Kasumi-1 (cell line): ENCODE data around the gene INPP4A.

ENCODE experiments used
- DNase-seq, 2 experiments: peaks; one replicate each; lab custom pipeline; 2025; lab: John Stamatoyannopoulos, UW

INPP4A gene

DNA sequence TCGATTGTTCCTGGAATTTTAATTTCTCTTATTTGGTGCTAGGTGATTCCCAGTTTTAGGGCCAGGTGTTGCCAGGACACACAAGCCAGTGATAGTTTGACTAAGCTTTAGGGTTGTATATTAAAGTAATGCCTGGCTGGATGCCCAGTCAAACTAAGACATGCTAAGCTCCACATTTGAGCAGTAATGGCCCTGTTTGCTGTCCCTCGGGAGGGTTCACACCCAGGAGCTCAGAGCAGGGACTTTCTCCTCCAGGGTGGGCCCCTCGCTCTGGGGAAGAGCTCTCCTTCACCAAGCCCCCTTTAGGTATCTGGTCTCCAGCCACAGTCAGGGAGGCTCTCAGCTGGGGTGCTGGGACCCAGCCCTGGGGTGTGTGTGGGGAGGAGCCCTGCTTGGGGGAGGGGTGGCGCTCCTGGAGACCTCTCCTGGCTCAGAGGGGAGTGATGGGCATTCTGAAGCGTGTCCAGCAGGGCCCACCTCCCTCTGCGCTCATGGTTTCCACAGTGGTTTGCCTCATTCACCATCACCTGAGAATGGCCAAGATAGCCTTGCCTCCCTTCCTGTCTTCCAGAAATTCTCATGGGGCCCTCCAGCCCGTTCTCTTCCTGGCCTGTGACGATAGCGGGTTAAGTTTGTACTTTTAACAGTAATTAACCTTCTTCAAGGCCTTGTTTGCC lies 31.7 kb downstream of the INPP4A start:
- no peak for DNase-seq

DNA sequence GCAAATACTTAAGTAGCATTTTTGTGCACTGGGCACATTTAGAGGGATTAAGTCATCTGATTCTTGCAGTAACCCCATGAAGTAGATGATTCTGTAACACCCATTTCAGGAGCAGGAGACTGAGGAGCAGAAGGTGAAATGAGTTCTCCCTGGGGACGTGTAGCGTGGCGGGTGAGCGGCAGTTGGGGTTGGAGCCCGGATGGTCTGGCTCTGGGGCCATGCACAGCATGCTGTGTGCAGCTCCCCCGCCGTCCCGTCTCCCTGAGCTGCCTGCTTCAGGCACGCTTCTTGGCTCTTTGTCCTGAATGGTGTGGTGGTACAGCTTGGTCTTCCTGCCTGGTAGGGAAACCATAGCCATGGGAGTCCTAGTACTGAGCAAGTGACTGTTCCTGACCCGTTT lies 32.4 kb downstream of the INPP4A start:
- no peak for DNase-seq

DNA sequence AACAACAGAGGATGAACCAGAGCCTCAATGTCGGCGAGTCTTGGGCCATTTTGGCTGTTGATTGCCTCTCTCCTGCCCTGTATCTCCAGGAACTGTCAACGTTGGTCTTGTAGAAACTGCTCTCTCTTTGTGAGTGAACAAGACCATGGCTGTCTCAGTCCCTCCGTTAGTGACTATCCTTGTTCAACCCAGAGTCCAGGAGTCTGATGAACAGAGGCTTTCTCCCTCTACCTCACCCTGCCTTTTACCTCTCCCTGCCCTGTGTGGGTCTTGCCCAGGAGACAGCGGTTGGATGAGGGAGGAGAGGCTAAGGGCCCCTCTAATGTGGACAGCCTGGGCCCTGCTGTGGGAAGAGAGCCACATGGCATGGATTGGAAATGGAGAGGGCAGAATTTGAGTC lies 32.8 kb downstream of the INPP4A start:
- DNase-seq = no peak

DNA sequence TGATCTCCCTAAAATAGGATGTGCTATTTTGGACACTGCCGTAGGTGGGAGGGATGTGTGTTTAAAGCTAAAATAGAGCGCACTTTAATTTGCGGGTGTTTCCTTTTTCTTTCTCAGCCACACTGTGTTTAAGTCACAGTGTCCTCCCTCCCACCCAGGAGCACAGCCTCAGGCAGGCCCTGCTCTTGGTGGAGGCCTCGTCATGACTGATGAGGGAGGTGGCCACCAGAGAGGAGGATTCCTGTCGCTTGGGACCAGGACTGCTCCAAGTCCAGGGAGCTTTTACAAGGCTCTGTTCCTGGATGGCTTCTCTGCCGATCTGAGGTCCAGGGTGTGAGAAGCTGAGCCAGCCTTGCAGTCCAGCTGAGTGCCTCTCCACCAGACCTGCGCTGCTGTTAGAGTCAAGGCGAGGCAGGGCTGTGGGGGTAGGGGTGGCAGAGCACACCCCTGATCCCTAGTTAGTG lies 33.5 kb downstream of the INPP4A start:
- DNase-seq = peak; percentile 2 to 14

DNA sequence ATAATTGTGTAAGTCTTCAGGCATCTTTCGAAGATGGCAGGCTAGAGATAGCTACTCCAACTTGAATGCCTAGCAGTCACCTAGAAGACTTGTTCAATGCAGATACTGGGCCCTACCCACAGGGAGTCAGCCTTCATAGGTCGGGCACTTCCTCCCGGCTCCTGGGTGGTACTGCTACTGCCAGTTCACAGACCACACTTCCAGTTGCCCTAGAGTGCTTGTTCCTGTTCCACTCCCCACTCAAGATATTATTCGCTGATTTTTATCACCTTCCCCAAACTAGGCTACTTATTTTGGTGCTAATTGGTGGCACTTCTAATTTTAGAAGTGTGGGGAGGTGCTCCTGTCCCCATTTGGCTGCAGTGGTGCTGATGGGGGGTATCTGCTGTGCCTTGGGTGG lies 34.2 kb downstream of the INPP4A start:
- peak; percentile 30 to 35 for DNase-seq

DNA sequence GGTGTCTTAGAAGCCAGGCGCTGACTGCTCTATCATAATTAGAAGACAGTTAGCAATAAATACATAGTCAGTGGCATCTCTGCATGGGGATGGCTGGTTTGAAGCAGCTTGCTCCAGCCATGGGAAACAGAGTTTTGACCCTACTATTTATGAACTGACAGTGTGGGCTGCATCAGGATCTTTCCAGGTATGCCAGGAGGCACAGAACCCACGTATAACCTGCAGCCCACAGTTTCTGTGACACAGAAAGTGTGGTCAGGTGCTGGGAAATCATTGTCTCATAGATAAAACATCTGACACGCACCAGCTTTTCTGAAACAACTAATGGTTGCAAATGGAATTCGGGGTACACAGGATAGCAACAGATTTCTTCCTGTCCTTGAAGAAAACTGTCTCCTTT lies 34.7 kb downstream of the INPP4A start:
- DNase-seq = no peak

DNA sequence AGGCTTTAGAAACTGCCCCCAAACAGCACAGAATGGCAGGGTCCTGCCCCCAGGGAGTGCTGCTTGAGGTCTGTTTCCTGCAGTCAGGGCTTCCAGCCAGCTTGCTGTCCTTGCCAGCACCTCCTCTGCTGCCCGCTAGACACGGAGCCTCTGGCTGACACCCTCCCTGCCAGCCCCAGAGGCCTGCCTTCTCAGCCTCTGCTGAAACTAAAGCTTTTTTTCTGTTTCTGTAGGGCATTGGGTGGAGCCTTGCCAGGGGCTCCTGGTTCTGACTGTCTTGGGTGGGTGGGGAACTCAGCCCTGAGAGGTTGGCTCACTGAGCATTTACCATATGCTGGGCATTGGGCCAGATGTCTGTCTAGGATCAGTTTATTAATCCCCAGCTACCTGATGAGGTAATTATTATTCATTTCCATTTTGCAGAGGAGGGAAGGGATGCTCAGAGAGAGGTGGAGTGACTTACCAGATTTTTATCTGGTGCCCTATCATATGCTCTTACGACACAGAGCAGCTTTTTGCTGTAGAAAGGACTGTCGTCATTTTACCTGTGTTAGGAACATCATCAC lies 35.4 kb downstream of the INPP4A start:
- DNase-seq = peak; percentile 68 to 69

DNA sequence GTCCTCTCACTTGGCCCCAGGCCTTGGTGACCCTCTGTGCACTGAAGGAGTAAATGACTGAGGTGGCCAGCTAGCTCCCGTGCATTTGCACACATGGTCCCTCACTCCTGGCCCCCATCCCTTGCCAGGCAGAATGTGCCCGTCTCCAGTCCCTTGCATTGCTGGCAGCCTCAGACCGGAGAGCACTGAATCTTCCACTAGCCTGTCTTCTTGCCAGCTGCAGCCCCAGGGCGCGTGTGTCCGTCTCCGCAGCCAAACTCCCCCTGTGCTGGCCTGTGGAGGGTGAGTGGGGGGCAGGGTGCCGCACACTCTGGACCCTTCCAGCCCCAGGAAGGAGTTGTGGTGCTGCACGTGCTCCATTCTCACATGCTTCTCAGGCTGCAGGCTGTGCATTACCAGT lies 35.9 kb downstream of the INPP4A start:
- DNase-seq = no peak

DNA sequence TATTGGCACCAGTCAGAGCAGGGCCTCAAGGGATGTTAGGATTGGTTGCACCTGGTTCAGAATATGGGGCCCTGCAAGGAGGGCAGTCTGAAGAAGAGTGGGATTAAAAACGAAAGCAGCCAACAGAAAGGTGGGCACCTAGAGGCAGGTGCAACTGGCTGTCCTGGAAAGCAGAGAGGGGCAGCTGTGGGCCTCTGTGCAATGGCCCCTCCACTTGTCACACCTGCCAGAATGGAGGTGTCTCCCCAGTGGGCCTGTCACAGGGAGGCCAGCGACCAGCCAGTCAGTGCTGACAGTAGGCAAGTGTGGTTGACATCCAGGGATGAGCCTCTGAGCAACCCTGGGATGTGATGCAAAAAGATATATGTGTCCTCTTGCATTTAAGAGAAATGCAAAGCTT lies 37.7 kb downstream of the INPP4A start:
- no peak for DNase-seq

DNA sequence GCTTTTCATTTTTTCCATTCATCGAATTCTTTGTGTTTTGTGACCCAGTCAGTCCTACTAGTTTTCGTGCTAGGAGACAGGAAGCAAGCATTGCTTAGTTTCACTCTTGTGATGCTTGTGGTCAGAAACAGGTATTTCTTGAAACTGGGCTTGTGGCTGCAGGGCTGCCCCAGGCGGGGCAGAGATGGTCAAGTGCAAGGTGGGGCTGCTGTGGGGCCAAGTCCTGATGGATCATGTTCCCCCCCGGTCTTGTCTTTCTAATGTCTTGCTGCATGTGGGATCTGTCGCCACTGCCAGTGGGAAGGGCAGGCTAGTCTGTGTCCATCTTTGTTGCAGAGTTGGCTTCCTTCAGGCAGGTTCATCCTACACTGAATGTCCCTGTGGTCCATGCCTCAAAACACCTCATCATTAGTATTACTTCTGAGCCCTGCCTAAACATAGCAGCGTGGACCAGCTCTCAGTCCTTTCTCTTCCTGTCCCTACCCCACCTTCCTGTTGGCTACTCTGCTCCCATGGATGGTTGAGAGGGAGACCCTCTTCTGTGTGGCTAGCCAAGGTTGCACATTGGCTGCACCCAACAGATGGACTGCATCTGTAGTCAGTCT lies 38.7 kb downstream of the INPP4A start:
- DNase-seq = no peak

DNA sequence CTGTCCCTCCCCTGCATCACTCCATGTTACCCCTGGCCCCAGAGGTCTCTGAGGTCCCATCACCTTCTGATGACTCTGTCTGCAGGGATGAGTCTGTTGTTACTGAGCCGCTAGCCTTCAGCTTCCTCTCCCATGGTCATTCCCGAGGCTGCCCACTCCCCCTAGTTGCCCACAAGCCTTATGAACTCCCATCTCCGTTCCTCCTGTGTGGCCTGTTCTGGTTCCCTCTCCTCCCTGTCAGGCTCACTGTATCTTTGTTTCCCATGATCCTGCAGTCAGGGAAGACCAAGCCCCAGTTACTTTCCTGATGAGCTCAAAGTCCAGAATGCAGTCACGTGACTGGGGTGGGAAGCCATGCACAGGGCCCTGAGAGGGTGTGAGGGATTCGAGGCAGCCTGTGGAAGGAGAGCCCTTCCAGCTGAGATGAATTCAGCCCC lies 39.5 kb downstream of the INPP4A start:
- no peak for DNase-seq

DNA sequence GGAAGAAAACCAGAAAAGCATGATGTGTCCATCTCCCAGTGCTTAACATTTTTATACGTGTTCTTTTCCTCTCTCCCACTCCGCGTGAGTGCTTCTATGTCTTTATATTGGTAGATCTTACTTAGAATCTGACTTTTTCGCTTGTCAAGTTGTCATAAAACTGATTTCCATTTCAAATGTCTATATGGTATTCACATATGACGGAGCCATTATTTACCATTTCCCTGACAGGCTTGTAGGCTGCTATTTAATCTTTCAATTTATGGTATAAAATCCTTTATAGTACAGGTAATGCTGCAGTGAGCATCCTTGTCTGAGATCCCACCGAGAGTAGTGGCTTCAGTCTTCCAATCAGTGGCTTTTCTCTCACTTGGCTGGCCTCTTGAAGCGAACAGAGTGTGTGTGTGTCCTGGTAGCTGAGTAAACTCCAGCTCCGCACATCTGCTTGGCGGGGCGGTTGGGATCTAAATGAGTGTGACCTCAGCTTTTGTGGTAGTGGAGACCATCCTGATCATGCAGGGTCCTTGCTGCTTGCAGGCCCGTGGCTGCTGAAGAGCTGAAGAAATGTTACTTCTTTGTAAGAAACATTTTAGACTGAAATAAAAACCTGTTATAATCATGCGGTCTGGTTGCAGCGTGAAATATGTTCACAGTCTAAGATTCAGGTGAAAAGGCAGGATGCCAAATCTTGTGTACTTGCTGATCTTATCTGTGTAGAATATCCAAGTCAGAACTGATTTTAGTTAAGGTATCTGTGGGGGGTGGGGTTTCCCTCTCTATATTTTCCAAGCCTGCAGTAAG lies 40.2 kb downstream of the INPP4A start:
- DNase-seq = no peak

DNA sequence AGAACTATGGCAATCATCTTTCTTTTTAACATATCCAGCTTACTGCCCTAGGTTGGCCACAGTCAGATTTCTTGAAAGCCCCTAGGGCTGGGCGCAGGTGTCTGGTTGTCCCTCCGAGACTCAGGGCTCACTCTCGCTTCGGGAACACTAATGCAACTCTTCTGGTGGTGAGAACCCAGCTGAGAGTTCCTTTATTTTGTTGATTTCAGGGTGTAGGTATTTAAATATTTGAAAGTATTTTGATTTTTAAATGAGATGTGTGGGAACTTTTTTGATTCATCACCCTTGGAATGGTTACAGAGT lies 40.7 kb downstream of the INPP4A start:
- DNase-seq = no peak

DNA sequence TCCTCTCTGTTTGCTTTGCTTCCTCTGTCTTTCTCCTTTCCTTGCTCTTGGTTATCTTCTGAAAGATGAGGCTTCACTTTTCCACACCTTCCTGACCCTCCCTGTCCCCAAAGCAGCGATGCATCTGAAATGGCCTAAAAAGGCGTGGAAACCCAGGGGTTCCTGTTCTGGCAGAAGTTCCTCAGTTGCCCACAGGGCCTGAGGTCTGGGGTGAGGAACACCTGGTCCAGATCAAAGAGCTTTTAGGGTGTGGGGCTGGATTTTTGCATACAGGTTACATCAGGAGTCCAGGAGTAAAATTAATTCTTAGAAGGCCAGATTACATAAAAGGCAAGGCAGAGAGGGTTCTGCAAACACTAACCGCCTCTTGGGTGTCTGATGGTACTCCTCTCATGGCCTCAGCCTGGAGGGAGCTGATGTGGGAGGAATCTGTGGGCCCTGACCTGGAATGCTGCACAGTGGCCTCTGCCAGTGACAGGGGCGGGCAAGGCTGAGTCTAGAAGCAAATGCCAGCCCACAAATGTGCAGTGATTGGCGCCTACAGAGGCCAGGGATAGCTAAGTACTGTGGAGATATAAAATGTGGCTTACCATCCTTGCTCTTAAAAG lies 41.8 kb downstream of the INPP4A start:
- DNase-seq = no peak

DNA sequence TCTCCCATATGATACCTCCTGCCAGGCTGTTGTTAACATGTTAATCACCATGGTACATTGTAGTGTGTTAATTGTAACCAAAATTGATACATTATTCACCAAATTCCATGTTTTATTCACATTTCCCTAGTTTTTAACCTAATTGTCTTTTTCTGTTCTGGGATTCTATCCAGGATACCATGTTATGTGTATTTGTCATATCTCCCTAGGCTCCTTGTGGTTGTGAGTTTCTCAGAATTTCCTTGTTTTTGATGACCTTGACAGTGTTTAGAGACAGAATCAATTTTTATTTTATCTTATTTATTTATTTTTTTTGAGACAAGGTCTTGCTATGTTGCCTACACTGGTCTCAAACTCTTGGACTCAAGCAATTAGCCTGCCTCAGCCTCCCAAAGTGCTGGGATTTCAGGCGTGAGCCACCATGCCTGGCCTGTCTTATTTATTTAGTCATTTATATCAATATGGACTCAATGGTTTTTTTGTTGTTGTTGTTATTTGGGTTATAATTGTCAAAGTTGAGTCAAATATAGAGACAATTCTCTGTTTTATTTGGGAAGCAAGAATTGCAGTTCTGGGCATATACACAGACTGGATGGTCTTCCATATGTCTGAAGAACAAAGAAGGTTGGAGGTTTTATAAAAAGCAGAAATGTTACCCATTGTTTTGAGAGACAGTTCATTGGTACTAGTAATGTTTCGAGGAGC lies 42.6 kb downstream of the INPP4A start:
- no peak for DNase-seq

DNA sequence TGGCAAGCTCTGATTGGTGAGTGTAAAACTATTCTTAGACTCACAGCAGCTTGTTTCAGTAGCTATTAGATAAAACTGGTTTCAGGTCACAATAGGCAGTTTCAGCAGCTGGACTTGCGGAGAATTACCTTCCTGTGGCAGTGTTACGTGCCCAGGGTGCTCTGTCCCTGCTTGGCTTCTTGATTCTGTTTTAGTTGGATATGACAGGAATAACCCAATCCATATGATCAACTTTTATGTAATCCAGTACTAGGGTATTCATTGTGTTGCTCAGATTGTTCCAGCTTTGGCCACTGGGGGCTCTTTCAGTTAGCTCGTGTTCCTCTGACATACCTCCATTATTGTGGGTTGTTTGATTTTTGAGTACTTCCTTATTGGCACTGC lies 43.1 kb downstream of the INPP4A start:
- DNase-seq = peak; percentile 39 to 80

DNA sequence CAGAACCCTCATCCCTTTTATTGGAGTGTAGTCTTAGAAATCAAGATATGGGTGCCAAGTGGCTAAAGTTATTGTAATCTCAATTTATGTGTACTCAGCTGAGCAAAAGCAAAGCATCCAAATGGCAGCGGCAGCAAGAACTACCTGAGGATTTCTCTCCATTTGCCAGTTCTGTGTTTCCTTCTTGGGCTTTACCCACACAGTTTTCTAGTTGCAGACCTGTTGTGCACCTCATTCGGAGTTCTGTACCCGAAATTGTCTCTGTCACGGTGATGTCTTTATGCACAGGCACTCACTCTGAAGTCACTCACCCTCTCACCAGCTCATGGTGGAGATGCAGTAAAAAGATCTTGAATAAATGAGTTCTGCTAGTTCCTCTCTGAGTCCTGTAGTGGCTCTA lies 43.6 kb downstream of the INPP4A start:
- DNase-seq = no peak

DNA sequence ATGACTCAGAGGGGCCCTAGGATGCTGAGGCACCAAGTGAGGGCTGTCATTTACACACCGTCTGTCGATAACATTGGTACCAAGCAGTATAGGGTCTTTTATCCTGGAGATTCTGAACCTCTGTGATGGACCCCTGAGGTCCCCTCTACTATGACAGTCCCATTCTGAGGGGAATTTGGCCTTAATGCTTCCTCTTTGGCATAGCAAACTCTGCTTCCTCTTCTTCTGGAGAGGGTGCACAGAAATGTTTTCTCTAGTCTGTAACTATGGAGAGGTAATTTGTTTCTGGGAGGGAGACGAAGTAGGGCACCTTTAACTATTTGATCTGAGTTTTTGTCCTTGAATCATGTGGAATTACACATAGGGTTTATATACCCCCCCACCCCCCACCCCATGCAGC lies 44.8 kb downstream of the INPP4A start:
- DNase-seq = peak; percentile 7 to 24

DNA sequence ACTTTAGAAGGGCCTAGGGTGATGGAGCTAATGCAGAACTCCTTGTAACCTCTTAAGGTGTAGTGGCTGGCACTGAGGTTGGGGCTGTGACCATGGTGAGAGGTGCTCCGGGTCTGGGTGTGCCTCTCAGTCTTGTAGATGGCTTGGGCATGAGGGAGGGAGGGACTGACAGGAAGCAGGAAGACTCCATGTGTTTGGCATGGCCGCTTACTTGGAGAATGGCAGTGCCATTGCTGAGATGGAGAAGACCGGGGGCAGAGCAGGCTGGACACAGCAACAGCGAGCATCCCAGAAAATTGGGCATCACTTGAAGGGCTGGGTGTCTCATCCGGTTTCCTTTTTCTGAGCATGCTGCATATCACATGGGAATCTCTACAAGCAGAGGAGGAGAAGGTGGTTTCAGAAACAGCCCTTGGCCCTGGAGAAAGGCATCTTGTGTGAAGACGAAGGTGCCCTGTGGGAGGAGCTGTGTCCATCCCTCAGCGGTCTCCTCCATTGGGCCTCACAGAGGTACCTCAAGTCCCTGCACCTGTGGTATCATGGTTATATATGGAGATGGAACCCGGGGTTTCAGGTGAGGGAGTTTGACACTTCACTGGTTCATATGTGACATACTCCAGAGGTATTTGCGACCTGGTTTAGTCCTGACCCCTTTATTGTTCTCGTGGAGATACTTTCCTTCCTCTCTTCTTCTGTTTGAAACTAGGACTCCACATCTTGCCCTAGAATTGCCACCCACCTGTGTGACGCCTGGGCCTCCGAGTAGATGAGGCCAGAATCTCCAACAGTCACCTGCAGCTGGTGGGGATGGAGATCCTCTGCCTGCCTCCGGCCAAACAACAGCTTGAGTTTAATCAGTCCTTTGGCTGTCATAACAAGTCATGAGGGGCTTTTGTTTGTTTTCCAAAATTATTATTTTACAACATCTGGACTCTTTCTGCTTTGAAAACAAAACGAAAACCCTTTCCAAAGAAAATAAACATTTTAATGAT lies 45.6 kb downstream of the INPP4A start:
- no peak for DNase-seq

DNA sequence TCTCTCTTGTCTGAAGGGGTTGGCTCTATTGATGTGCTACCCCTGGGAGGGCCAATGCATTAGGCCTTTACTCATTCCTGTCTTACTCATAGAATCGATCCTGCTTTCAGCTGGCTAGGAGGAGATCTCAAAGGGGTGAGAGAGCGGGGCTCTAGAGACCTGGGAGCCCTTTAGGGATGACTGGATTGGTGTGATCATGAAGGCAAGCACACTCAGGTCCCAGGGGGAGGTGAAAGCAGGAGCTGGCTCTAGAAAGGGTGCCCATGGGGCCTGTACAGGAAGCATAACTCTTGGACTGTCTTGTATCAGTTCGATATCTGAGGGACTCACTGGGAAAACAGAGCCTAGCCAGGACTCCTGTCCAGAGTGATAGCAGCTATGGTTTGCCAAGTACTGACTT lies 47.8 kb downstream of the INPP4A start:
- DNase-seq = no peak

DNA sequence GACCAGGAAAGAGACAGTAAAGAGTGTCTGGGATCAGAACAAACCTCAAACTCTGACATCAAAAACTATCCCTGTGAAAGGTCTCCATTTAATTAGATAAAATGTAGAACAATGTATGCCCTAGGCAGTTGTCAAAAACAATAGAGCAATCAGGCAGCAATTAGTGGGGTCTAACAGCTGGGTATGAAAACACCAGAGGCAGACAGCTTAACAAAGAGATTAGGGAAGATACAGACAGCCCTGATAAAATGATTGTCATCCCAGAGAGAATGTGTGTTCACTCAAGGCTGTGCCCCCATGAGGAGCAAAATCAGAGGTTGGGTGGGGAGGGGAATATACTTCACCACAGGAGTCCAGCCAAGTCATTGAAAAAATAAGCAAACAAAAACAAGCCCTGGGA lies 50.0 kb downstream of the INPP4A start:
- DNase-seq = no peak
